Measurements from ENCODE around the gene NBPF3.

- TF ChIP-seq CTCF (IDR thresholded peaks at IDR 0.05) = no peak
- TF ChIP-seq POLR2AphosphoS5 (IDR thresholded peaks at IDR 0.05) = no peak
Observed at GRCh38 chr1:21496886-21497285, 56.9 kb downstream of the NBPF3 start.

Measured in gastroesophageal sphincter (tissue), 3 donors.